ENCODE data around the gene RAB24. TPM values are rescaled to one million over a fixed set of nuclear protein-coding genes. Genes with fewer than 3 reads are reported as not detected.

The RAB24 gene
- polyA plus RNA-seq, 1 donor from 2014 or later, result 79.0 TPM

DNA sequence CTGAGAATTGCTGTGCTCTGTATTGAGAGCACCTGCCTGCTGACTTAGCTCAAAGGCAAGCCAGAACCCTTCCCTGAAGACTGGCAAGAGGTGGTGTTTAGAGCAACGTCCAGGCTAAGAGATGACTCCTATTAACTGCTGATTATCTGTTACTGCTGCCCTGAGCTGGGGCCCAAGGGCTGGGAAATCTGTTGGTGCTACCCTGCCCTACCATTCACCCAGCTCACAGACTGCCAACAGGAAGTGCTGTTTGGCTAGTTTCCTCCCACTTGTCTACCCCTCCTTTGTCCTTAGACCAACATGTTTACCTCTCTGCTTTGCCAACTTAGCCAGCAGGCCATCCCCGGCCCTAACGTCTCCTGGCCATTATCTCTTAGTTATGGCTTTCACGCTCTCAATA, 6.9 kb downstream of the RAB24 start:
- Histone ChIP-seq H4K20me1 (ENCODE audit: insufficient read depth) (no peaks in the 10 kb centered on the region), H3F3A (ENCODE audit: insufficient read depth, low read length, poor library complexity, severe bottlenecking) (no peaks in the 10 kb centered on the region), H3K4me2 (ENCODE audit: low read length) (no peak overlapping the region), H3K9ac (ENCODE audit: low read length) (no peak overlapping the region), H2AFZ (ENCODE audit: low read depth, low read length) (no peak overlapping the region), H3K27ac (ENCODE audit: low read length) (no peak overlapping the region), H3K27me3 (ENCODE audit: insufficient read depth, low read depth, low read length) (no peaks in the 10 kb centered on the region), H3K36me3 (ENCODE audit: insufficient read depth, low read length) (no peaks in the 10 kb centered on the region), H3K4me3 (ENCODE audit: low read length) (no peak overlapping the region), H3K79me2 (replicated peaks; ENCODE audit: insufficient read depth, low read length) (no peaks in the 10 kb centered on the region), H3K9me2 (ENCODE audit: insufficient read depth, low read length) (no peaks in the 10 kb centered on the region), H3K9me3 (ENCODE audit: low read length) (no peaks in the 10 kb centered on the region)
- TF ChIP-seq EP300 (conservative IDR thresholded peaks at IDR 0.05; ENCODE audit: poor library complexity, severe bottlenecking) (no peak), SMC3 (conservative IDR thresholded peaks at IDR 0.05; ENCODE audit: poor library complexity) (no peak), POLR2AphosphoS5 (IDR thresholded peaks at IDR 0.05) (no peak)
- TF ChIP-seq, protein P1, sequence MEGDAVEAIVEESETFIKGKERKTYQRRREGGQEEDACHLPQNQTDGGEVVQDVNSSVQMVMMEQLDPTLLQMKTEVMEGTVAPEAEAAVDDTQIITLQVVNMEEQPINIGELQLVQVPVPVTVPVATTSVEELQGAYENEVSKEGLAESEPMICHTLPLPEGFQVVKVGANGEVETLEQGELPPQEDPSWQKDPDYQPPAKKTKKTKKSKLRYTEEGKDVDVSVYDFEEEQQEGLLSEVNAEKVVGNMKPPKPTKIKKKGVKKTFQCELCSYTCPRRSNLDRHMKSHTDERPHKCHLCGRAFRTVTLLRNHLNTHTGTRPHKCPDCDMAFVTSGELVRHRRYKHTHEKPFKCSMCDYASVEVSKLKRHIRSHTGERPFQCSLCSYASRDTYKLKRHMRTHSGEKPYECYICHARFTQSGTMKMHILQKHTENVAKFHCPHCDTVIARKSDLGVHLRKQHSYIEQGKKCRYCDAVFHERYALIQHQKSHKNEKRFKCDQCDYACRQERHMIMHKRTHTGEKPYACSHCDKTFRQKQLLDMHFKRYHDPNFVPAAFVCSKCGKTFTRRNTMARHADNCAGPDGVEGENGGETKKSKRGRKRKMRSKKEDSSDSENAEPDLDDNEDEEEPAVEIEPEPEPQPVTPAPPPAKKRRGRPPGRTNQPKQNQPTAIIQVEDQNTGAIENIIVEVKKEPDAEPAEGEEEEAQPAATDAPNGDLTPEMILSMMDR (IDR thresholded peaks at IDR 0.05; ENCODE audit: poor library complexity, severe bottlenecking), result no peak

- TF ChIP-seq, protein P1 (IDR thresholded peaks at IDR 0.05; ENCODE audit: poor library complexity, severe bottlenecking), result no peak
- TF ChIP-seq EP300 (conservative IDR thresholded peaks at IDR 0.05; ENCODE audit: poor library complexity, severe bottlenecking) (no peak), MXI1 (conservative IDR thresholded peaks at IDR 0.05; ENCODE audit: poor library complexity, severe bottlenecking) (no peak), RAD21 (conservative IDR thresholded peaks at IDR 0.05) (no peak), SMC3 (conservative IDR thresholded peaks at IDR 0.05; ENCODE audit: poor library complexity) (no peak), POLR2AphosphoS5 (IDR thresholded peaks at IDR 0.05) (no peak), EZH2 (IDR thresholded peaks at IDR 0.05; ENCODE audit: borderline replicate concordance, insufficient read depth, low read length, poor library complexity, severe bottlenecking) (no peak), TAF1 (IDR thresholded peaks at IDR 0.05; ENCODE audit: low read depth) (no peak)
- TF ChIP-seq, protein P2, sequence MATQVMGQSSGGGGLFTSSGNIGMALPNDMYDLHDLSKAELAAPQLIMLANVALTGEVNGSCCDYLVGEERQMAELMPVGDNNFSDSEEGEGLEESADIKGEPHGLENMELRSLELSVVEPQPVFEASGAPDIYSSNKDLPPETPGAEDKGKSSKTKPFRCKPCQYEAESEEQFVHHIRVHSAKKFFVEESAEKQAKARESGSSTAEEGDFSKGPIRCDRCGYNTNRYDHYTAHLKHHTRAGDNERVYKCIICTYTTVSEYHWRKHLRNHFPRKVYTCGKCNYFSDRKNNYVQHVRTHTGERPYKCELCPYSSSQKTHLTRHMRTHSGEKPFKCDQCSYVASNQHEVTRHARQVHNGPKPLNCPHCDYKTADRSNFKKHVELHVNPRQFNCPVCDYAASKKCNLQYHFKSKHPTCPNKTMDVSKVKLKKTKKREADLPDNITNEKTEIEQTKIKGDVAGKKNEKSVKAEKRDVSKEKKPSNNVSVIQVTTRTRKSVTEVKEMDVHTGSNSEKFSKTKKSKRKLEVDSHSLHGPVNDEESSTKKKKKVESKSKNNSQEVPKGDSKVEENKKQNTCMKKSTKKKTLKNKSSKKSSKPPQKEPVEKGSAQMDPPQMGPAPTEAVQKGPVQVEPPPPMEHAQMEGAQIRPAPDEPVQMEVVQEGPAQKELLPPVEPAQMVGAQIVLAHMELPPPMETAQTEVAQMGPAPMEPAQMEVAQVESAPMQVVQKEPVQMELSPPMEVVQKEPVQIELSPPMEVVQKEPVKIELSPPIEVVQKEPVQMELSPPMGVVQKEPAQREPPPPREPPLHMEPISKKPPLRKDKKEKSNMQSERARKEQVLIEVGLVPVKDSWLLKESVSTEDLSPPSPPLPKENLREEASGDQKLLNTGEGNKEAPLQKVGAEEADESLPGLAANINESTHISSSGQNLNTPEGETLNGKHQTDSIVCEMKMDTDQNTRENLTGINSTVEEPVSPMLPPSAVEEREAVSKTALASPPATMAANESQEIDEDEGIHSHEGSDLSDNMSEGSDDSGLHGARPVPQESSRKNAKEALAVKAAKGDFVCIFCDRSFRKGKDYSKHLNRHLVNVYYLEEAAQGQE (IDR thresholded peaks at IDR 0.05; ENCODE audit: borderline replicate concordance), result no peak
- Histone ChIP-seq H3K9ac (ENCODE audit: low read length) (no peak overlapping the region), H3F3A (ENCODE audit: insufficient read depth, low read length, poor library complexity, severe bottlenecking) (no peaks in the 10 kb centered on the region), H3K36me3 (ENCODE audit: insufficient read depth, low read length) (no peaks in the 10 kb centered on the region), H3K9me2 (ENCODE audit: insufficient read depth, low read length) (no peaks in the 10 kb centered on the region), H3K27ac (ENCODE audit: low read length) (no peak overlapping the region), H3K79me2 (replicated peaks; ENCODE audit: insufficient read depth, low read length) (no peaks in the 10 kb centered on the region), H4K20me1 (ENCODE audit: insufficient read depth) (no peaks in the 10 kb centered on the region), H2AFZ (ENCODE audit: low read depth, low read length) (no peak overlapping the region), H3K4me3 (ENCODE audit: low read length) (no peak overlapping the region), H3K4me2 (ENCODE audit: low read length) (no peak overlapping the region), H3K27me3 (ENCODE audit: insufficient read depth, low read depth, low read length) (no peaks in the 10 kb centered on the region), H3K9me3 (ENCODE audit: low read length) (no peaks in the 10 kb centered on the region)
Observed at GRCh38 chr5:177295924-177296323, 7.6 kb downstream of the RAB24 start.

Data from neural cell (in vitro differentiated cells).